Activated CD4-positive, alpha-beta memory T cell treated with anti-CD3 and anti-CD28 coated beads, Interleukin-2, amount 10 ng/mL, durations not matched to agents 7 days and 5 days (primary cell): ENCODE measurements around the gene EIF6. TPM values are rescaled to one million over a fixed set of nuclear protein-coding genes. Genes with fewer than 3 reads are reported as not detected.
"Not testable (repeated sequence)": the region's sequence is repeated elsewhere in the genome, so short reads cannot be mapped to it uniquely, and the experiment has no call there.

Source experiments
- CTCF ChIA-PET: fragments of 350-600 bp; sonication (Branson Sonifier 250); formaldehyde crosslinking; loops from one replicate; lab custom pipeline; 2021; ENCODE audit warnings: antibody characterized with exemption, inconsistent platforms; lab: Charles Lee
- POLR2A ChIA-PET: fragments of 350-600 bp; sonication (Branson Sonifier 250); formaldehyde crosslinking; loops from one replicate; lab custom pipeline; 2021; ENCODE audit warnings: antibody characterized with exemption; lab: Charles Lee
- DNase-seq: peaks from one replicate; pipeline ENCODE4 v3.0.0-alpha.2; 2020
- H3K27ac Mint-ChIP-seq: one replicate; pipeline ENCODE4 v1.8.0; 2021; ENCODE audit warnings: mild to moderate bottlenecking, mixed read lengths
- H3K27me3 Mint-ChIP-seq: one replicate; pipeline ENCODE4 v1.8.0; 2021; ENCODE audit warnings: mixed read lengths
- H3K36me3 Mint-ChIP-seq: one replicate; pipeline ENCODE4 v1.8.0; 2021; ENCODE audit warnings: low read depth, mixed read lengths
- H3K4me1 Mint-ChIP-seq: one replicate; pipeline ENCODE4 v1.8.0; 2021; ENCODE audit warnings: mixed read lengths
- H3K4me3 Mint-ChIP-seq: one replicate; pipeline ENCODE4 v1.8.0; 2021; ENCODE audit warnings: mild to moderate bottlenecking, mixed read lengths
- H3K9me3 Mint-ChIP-seq: one replicate; pipeline ENCODE4 v1.8.0; 2021; ENCODE audit warnings: mixed read lengths
- total RNA-seq, 2 experiments: library from RNA; stranded (reverse); gene quantifications; one replicate each; pipeline ENCODE4 v1.2.3, GENCODE V29; 2021

The EIF6 gene
- total RNA-seq, 2 experiments from 2014 or later = 86.1 to 91.3 TPM

DNA sequence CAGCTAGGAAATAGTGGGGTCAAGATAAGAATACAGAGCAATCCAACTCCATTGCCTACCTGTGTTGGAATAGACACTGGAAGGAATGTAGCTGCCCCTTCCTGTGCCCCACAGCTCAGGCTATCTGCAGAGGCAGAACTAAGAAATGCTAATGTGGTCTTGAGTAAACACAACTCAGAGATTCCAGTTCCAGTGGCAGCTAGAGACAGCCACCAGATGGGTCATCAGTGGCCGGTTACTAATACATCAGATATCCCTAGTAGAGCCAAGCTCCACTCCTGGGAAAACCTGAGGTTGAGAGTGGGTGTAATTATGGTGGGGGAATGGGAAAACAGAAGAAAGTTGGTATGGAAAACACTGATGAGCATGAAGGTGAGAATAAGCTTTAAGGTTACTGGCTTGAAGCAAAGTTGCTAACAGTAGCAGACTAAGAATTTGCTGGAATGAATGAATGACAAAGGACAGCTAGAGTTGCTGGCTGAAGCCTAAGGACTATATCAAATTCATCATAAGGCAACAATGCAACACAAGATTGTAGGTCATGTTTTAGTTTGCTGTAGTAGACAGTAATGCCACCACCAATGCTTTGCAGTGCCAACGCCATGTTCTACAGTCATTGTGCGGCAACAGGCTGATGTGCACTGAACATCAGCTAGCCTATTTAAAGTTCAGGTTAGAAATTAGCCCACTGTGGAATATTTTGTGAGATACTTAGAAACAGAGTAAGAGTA, 36.0 kb upstream of the EIF6 start:
- DNase-seq = no peak
- H3K9me3 Mint-ChIP-seq = no peaks in the 10 kb centered on the region
- no peaks in the 10 kb centered on the region for H3K27me3 Mint-ChIP-seq
- POLR2A ChIA-PET = interaction anchor here (0.7 kb wide), 1 partner anchor 11 kb away, joined by 3 read pairs; no protein-coding TSS in a partner anchor
- CTCF ChIA-PET = interaction anchor here (1.1 to 3.4 kb wide), 2 partner anchors 9 to 15 kb away, joined by 5 to 24 read pairs; no protein-coding TSS in a partner anchor
- H3K4me1 Mint-ChIP-seq = peaks cover 32% of the 10 kb centered on the region
- H3K4me3 Mint-ChIP-seq = no peak overlapping the region
- peaks cover 7% of the 10 kb centered on the region for H3K36me3 Mint-ChIP-seq
- H3K27ac Mint-ChIP-seq = no peak overlapping the region

DNA sequence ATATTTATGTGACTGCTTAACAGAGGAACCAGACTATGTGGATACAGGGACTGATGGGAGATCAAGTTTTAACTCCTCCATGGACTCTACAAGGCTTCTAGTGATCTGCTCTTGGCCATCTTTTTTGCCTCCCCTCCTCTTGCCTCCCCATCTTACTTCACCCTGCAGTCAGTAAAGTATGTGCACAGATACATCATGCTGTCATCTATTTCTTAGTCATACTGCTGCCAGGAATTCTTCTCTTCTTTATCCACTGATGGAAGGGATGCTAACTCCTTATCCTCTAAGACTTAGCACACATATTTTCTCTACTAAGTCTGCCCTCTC, 35.3 kb upstream of the EIF6 start:
- no peaks in the 10 kb centered on the region for H3K27me3 Mint-ChIP-seq
- H3K4me3 Mint-ChIP-seq = no peak overlapping the region
- H3K36me3 Mint-ChIP-seq = peaks cover 9% of the 10 kb centered on the region
- H3K9me3 Mint-ChIP-seq = no peaks in the 10 kb centered on the region
- ChIA-PET CTCF (interaction anchor here (1.1 to 3.4 kb wide), 2 partner anchors 10 to 14 kb away, joined by 5 to 24 read pairs; no protein-coding TSS in a partner anchor), POLR2A (interaction anchor here (0.6 kb wide), 1 partner anchor 127 kb away, joined by 3 read pairs; no protein-coding TSS in a partner anchor)
- DNase-seq = no peak
- peaks cover 39% of the 10 kb centered on the region for H3K4me1 Mint-ChIP-seq
- H3K27ac Mint-ChIP-seq = no peak overlapping the region

DNA sequence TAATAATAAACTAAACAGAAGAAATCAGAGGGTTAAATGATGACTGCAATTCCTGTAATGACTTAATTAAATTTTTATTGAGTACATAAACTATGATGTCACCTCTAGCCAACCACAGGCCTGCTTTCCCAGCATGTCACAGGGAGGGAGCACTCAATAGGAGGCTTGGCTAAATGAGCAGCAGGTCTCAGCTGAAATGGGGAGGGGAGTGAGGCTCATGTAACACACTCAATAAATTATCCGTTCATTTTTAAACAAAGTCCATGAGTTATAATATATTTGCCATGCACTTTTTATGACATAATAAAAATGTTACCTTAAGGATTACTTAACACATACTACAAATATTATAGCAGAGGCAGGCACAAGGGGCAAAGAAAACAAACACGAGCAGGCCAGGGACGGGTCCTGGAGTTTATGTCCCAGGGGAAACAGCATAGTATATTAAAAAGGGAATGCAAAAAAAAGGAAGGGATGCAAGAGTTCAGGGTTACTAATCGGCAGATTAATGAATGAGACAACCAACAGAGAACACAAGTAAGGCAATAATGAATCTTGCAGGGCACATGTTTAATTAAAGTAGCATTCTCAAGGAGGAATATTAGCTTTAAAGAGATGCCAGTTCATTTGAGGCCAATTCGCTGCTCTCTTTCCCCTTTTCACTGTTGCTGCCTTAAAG, 34.8 kb upstream of the EIF6 start:
- peaks cover 44% of the 10 kb centered on the region for H3K4me1 Mint-ChIP-seq
- POLR2A ChIA-PET = interaction anchor here (0.6 to 1.2 kb wide), 2 partner anchors 14 to 127 kb away, joined by 3 to 6 read pairs; no protein-coding TSS in a partner anchor
- CTCF ChIA-PET = interaction anchor here (2.9 kb wide), 1 partner anchor 10 kb away, joined by 16 read pairs; no protein-coding TSS in a partner anchor

DNA sequence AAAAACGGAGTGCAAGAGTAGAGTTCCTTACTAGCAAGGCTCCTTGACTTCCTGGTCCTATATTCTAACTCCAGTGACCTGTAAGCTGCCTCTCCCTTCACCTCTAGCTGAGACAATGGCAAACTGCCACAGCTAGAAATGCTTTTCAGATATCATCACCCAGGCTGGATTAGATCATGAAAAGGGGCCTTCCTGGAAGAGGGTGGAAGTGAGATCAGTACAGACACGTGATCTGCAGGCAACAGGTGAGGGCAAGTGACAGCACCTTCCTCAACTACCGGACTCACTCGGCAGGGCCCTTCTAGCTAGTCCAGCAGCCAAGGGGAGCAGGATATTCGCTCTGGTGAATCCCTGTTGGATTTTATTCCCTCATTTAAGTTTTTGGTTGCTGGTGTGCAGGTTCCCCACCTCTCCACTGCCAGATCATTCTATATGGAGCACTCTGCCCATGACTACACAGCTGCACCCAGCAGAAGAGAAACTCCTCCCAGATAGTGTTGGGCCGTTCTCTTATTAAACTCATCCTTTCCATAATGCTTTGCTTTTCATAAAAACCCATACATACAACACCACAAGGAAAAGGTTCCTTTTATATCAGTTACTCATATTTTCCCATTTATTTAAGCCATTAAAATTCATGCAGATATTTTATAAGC, 34.1 kb upstream of the EIF6 start:
- ChIA-PET CTCF (interaction anchor here (1.2 to 2.9 kb wide), 4 partner anchors 11 to 71 kb away, joined by 3 to 16 read pairs (median 8); no protein-coding TSS in a partner anchor), POLR2A (interaction anchor here (1.2 to 1.4 kb wide), 2 partner anchors 13 to 93 kb away, joined by 3 to 6 read pairs; partner anchors contain the start of gene UQCC1)
- peaks cover 11% of the 10 kb centered on the region for H3K36me3 Mint-ChIP-seq
- DNase-seq = no peak
- H3K9me3 Mint-ChIP-seq = no peaks in the 10 kb centered on the region
- H3K27me3 Mint-ChIP-seq = no peaks in the 10 kb centered on the region
- H3K4me1 Mint-ChIP-seq = peaks cover 49% of the 10 kb centered on the region
- no peak overlapping the region for H3K4me3 Mint-ChIP-seq
- no peak overlapping the region for H3K27ac Mint-ChIP-seq

More for the DNA sequence above, 34.8 kb upstream of the EIF6 start:
- DNase-seq = no peak
- H3K36me3 Mint-ChIP-seq = peaks cover 10% of the 10 kb centered on the region
- H3K27me3 Mint-ChIP-seq = no peaks in the 10 kb centered on the region
- no peaks in the 10 kb centered on the region for H3K9me3 Mint-ChIP-seq
- no peak overlapping the region for H3K4me3 Mint-ChIP-seq
- H3K27ac Mint-ChIP-seq = no peak overlapping the region

DNA sequence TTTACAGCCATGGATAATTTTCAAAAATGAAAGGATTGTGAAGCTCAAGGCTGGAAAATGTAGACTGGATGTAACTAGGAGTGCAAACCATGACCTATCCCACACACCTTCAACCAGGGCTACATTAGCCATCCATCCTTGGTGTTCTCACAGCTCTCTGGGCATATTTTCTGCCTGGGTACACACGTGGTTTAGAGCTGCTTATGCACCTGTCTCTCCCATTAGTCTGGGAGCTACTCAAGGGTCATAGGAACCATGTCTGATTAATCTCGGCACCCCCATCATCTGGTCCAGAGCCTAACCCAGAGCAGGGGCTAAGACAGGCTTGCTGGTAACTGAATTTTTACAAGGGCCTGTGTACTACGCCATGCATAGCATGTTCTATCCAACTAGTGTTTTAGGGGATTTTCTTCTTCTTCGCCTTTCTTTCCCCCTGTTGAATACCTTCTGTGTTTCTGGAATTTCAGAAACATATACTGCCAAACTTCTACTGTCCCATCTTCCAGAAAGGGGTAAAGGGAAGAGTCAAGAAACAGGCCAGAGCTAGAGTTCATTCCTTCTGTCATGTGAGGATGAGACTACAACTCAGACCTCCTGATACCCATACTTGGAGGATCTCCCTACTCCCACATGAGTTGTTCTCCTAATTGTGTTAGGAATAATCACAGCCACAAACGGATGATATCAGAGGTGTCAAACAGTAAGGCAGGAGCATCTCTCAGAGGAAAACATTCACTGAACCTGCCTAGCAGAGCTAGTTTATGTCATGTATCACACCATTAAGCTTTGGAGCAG, 33.0 kb upstream of the EIF6 start:
- ChIA-PET POLR2A (interaction anchor here (1.2 to 1.4 kb wide), 2 partner anchors 12 to 94 kb away, joined by 3 to 6 read pairs; partner anchors contain the start of gene UQCC1), CTCF (interaction anchor here (1.0 to 2.9 kb wide), 6 partner anchors 10 to 130 kb away, joined by 3 to 16 read pairs (median 4); no protein-coding TSS in a partner anchor)
- Mint-ChIP-seq H3K27me3 (no peaks in the 10 kb centered on the region), H3K36me3 (peaks cover 10% of the 10 kb centered on the region), H3K27ac (no peak overlapping the region), H3K4me1 (peaks cover 48% of the 10 kb centered on the region), H3K9me3 (no peaks in the 10 kb centered on the region), H3K4me3 (no peak overlapping the region)
- no peak for DNase-seq

DNA sequence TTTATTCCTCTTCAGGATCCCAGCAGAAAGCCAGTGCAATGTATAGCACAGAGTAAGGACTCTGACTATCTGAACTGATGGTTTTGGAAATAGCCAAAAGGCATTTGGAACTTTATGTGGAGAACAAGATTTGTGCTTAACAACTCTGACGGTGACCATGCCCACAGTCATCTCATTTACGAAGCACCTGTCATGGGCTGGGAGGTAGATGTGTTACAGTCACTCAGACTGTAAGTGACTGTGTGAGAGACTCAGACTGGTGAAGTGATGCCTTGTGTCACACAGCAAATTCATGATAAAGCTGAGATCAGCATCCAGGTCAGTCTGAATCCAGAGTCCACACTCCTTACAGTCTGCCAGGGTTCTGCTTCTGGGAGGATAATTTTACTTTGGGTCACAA, 31.5 kb upstream of the EIF6 start:
- Mint-ChIP-seq H3K4me1 (peaks cover 62% of the 10 kb centered on the region), H3K36me3 (peaks cover 16% of the 10 kb centered on the region), H3K4me3 (no peak overlapping the region), H3K27me3 (no peaks in the 10 kb centered on the region), H3K9me3 (no peaks in the 10 kb centered on the region), H3K27ac (no peak overlapping the region)
- POLR2A ChIA-PET = no interaction called here
- DNase-seq = no peak
- CTCF ChIA-PET = interaction anchor here (2.9 kb wide), 1 partner anchor 13 kb away, joined by 16 read pairs; no protein-coding TSS in a partner anchor

DNA sequence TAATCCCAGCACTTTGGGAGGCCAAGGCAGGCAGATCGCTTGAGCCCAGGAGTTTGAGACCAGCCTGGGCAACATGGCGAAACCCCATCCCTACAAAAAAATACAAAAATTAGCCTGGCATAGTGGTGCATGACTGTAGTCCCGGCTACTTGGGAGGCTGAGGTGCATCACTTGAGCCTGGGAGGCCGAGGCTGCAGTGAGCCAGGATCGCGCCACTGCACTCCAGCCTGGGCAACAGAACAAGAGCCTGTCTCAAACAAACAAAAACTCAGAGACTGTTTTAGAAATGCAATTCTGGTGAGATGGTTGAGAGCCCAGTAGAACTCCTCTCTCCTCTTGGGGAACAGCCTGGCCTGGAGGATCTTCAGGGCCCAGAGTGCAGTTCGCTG, 31.1 kb upstream of the EIF6 start:
- DNase-seq, POLR2A ChIA-PET, H3K9me3 Mint-ChIP-seq, H3K4me3 Mint-ChIP-seq, H3K27me3 Mint-ChIP-seq, H3K27ac Mint-ChIP-seq: not testable (repeated sequence)
- peaks cover 65% of the 10 kb centered on the region for H3K4me1 Mint-ChIP-seq
- CTCF ChIA-PET = interaction anchor here (1.1 to 2.5 kb wide), 2 partner anchors 10 to 12 kb away, joined by 3 to 6 read pairs; no protein-coding TSS in a partner anchor
- peaks cover 14% of the 10 kb centered on the region for H3K36me3 Mint-ChIP-seq

DNA sequence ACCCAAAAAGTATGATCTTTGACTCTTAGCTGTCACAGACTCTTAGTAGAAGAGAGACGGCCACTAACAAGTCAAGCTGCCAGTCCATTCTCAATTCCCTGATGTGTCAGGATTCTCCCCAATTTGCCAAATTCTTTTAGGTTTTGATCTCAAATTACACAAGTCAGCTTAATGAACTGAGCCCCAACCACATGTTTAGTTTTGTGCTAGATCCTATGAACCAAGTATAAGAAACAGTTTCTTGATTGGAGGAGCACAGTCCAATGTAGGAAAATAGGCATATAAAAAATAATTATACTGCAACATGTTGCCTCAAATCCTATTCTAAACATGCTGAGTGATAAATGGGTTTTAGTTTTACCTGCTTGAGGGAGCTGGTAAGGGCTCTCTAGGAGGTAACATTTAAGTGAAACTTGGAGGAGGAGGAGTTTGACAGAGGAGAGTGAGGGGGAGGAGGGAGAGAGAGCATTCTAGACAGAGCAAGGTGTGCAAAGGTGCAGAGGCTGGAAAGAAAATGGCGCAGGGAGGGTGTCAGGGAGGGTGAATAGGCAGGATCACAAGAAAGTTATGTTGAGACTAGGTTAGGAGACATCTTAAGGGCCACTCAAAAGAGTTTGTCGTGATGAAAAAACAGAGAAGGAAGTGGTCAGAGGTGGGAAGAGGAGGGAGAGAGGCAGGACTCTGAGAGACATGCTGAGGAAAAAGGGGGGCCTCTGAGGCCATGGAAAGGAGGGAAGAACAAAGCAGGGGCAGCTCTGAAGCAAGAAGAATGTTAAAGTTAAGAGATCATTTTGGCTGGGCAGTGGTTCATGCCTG, 30.5 kb upstream of the EIF6 start:
- no peaks in the 10 kb centered on the region for H3K27me3 Mint-ChIP-seq
- ChIA-PET POLR2A (interaction anchor here (0.8 kb wide), 1 partner anchor 11 kb away, joined by 3 read pairs; no protein-coding TSS in a partner anchor), CTCF (interaction anchor here (0.7 to 2.5 kb wide), 3 partner anchors 9 to 14 kb away, joined by 3 to 6 read pairs (median 3); no protein-coding TSS in a partner anchor)
- H3K27ac Mint-ChIP-seq = peak overlapping the region; percentile 42
- H3K4me3 Mint-ChIP-seq = no peak overlapping the region
- peaks cover 66% of the 10 kb centered on the region for H3K4me1 Mint-ChIP-seq
- no peaks in the 10 kb centered on the region for H3K9me3 Mint-ChIP-seq
- peaks cover 14% of the 10 kb centered on the region for H3K36me3 Mint-ChIP-seq
- DNase-seq = no peak

DNA sequence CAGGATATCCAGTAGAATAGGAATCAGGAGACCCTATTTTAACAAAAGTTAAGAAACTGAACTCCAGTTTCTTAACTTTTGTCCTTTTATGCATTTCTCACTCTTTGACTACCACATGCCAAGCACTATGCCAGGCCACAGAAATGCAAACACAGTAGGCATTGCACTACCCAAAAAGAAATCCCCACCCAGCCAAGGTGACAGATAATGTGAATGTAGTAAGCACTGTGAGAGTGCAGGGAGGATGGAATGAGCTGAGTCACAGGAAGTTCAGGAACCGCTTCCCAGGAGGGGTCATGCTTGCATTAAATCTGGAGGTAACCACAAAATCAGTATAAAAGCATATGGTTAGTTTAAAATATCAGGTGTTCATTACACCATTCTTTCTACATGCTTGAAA, 27.7 kb upstream of the EIF6 start:
- peak overlapping the region; percentile 53 for H3K27ac Mint-ChIP-seq
- peaks cover 61% of the 10 kb centered on the region for H3K4me1 Mint-ChIP-seq
- H3K9me3 Mint-ChIP-seq = no peaks in the 10 kb centered on the region
- DNase-seq = peak; percentile 31
- ChIA-PET POLR2A (no interaction called here), CTCF (no interaction called here)
- no peaks in the 10 kb centered on the region for H3K27me3 Mint-ChIP-seq
- no peak overlapping the region for H3K4me3 Mint-ChIP-seq
- peaks cover 14% of the 10 kb centered on the region for H3K36me3 Mint-ChIP-seq

DNA sequence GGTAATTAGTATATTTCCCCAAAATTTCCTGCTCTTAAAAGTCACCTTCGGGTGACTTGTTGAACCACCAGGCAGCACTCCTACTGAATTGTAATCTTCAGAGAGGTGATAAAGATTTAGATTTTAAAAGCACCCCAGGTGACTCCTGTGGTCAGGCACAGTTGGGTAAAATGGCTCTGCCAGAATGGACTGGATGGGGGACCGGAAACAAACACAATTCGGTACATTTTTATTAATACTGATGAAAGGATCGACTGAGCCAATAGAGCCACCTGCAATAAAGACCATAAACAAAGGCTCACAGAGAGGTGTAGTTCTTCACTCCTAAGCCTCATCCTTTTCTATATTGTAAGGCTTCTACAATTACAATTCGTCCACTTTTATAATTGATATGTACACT, 27.2 kb upstream of the EIF6 start:
- peak overlapping the region; percentile 53 for H3K27ac Mint-ChIP-seq
- H3K4me1 Mint-ChIP-seq = peaks cover 66% of the 10 kb centered on the region
- no peaks in the 10 kb centered on the region for H3K27me3 Mint-ChIP-seq
- no peak overlapping the region for H3K4me3 Mint-ChIP-seq
- ChIA-PET CTCF (interaction anchor here (1.5 to 2.8 kb wide), 2 partner anchors 18 to 136 kb away, joined by 8 to 15 read pairs; no protein-coding TSS in a partner anchor), POLR2A (interaction anchor here (0.9 to 1.0 kb wide), 3 partner anchors 13 to 143 kb away, joined by 3 to 4 read pairs (median 3); partner anchors contain the start of genes CEP250 and MMP24OS)
- peaks cover 14% of the 10 kb centered on the region for H3K36me3 Mint-ChIP-seq
- no peak for DNase-seq
- no peaks in the 10 kb centered on the region for H3K9me3 Mint-ChIP-seq

DNA sequence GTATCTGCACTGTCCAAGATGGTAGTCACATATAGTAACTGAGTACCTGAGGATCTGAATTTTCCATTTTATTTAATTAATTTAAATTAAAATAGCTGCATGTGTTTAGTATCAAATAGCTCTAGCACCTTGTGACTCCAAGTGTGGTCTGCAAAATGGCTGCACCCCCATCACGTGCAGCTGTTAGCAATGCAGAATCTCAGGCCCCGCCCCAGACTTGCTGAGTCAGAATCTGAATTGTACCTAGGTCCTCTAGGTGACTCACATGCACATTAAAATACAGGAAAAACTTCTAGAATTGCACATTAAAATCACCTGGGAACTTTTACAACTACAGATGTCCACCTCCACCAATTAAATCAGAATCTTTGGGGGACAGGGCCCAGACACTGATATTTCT, 26.8 kb upstream of the EIF6 start:
- peak; percentile 77 for DNase-seq
- Mint-ChIP-seq H3K27ac (peak overlapping the region; percentile 27), H3K9me3 (no peaks in the 10 kb centered on the region), H3K36me3 (peaks cover 14% of the 10 kb centered on the region), H3K27me3 (no peaks in the 10 kb centered on the region), H3K4me1 (peaks cover 69% of the 10 kb centered on the region), H3K4me3 (no peak overlapping the region)
- POLR2A ChIA-PET = interaction anchor here (0.9 to 1.0 kb wide), 3 partner anchors 13 to 144 kb away, joined by 3 to 4 read pairs (median 3); partner anchors contain the start of genes CEP250 and MMP24OS
- CTCF ChIA-PET = interaction anchor here (0.6 to 2.8 kb wide), 3 partner anchors 18 to 221 kb away, joined by 3 to 15 read pairs (median 8); no protein-coding TSS in a partner anchor
